PFSK-1 (cell line): Measurements from ENCODE around the gene THBS4.

ENCODE experiments used
- POLR2AphosphoS5 ChIP-seq: IDR thresholded peaks from 2 replicates; pipeline ENCODE4 v1.6.1; 2012; ENCODE audit warnings: low read depth, mild to moderate bottlenecking, control low read depth, low read length, moderate library complexity
- REST ChIP-seq, 2 experiments: IDR thresholded peaks; 2 replicates each; pipeline versions ENCODE4 v1.6.1 to v1.8.0; 2011 to 2012; ENCODE audit warnings: low read depth in 2 of 2, low read length in 2 of 2, control low read depth in 1 of 2, inconsistent platforms in 1 of 2, mild to moderate bottlenecking in 1 of 2, moderate library complexity in 1 of 2; ENCODE audit not compliant: insufficient read depth in 1 of 2
- SIN3A ChIP-seq: IDR thresholded peaks from 2 replicates; pipeline ENCODE4 v1.6.1; 2012; ENCODE audit warnings: mild to moderate bottlenecking, low read length, moderate library complexity, borderline replicate concordance; ENCODE audit not compliant: insufficient read depth
- TAF1 ChIP-seq: IDR thresholded peaks from 2 replicates; pipeline ENCODE4 v1.6.1; 2012; ENCODE audit warnings: low read length, control low read depth, borderline replicate concordance; ENCODE audit not compliant: insufficient read depth

- TF ChIP-seq POLR2AphosphoS5 (no peak), TAF1 (no peak), SIN3A (no peak), REST (IDR thresholded peaks at IDR 0.05; ENCODE audit: insufficient read depth in 1 of 2, low read depth in 2 of 2, low read length in 2 of 2) (no peak)
Observed at GRCh38 chr5:80078921-80079320, 43.8 kb downstream of the THBS4 start.
